RWPE1 (cell line): ENCODE measurements around the gene ALOX15.
"Not testable (repeated sequence)": the region's sequence is repeated elsewhere in the genome, so short reads cannot be mapped to it uniquely, and the experiment has no call there.

Source experiments
- CTCF ChIA-PET: fragments of 350-600 bp; sonication (Branson Sonifier 250); formaldehyde crosslinking; extraction: SDS; loops from one replicate; lab custom pipeline; 2021; lab: Yijun Ruan, JAX
- POLR2A ChIA-PET: fragments of 400-600 bp; formaldehyde crosslinking; extraction: SDS; loops from one replicate; lab custom pipeline; 2020; ENCODE audit warnings: antibody characterized with exemption; ENCODE audit not compliant: low non-redundant PET; lab: Yijun Ruan, JAX
- DNase-seq: peaks from one replicate; pipeline ENCODE4 v3.0.0; 2012; ENCODE audit warnings: low spot score
- H3K27ac ChIP-seq: fragments of 450-650 bp; 2 replicates; pipeline ENCODE4 v1.5.1; 2017
- TF ChIP-seq, protein P1 (sequence below): fragments of 450-650 bp; conservative IDR thresholded peaks from 2 replicates; pipeline ENCODE4 v1.5.1; 2017; ENCODE audit warnings: low read depth, mild to moderate bottlenecking

ALOX15 gene

DNA sequence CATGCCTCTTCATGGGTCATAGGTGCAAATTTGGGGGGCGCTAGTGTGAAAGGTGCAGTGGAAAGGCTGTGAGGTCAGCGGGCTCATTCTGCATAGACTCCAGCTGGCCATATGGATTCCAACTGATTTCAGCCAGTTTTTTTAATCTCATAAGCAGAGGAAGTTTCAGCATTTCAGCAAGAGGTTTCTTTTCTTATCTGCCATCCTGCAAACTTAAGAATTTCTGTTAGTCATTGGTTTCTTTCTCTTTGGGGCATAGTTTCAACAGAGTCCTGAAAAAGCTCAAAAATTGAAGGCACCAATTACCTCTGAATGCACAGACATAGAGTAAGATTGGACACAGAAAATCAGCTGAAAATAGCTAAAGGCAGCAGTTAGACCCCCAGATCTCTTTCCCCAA, 16.2 kb upstream of the ALOX15 start:
- DNase-seq, result no peak
- CTCF ChIA-PET, result no interaction called here
- no peak overlapping the region for H3K27ac ChIP-seq
- POLR2A ChIA-PET, result no interaction called here
- TF ChIP-seq, protein P1, sequence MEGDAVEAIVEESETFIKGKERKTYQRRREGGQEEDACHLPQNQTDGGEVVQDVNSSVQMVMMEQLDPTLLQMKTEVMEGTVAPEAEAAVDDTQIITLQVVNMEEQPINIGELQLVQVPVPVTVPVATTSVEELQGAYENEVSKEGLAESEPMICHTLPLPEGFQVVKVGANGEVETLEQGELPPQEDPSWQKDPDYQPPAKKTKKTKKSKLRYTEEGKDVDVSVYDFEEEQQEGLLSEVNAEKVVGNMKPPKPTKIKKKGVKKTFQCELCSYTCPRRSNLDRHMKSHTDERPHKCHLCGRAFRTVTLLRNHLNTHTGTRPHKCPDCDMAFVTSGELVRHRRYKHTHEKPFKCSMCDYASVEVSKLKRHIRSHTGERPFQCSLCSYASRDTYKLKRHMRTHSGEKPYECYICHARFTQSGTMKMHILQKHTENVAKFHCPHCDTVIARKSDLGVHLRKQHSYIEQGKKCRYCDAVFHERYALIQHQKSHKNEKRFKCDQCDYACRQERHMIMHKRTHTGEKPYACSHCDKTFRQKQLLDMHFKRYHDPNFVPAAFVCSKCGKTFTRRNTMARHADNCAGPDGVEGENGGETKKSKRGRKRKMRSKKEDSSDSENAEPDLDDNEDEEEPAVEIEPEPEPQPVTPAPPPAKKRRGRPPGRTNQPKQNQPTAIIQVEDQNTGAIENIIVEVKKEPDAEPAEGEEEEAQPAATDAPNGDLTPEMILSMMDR, result no peak

DNA sequence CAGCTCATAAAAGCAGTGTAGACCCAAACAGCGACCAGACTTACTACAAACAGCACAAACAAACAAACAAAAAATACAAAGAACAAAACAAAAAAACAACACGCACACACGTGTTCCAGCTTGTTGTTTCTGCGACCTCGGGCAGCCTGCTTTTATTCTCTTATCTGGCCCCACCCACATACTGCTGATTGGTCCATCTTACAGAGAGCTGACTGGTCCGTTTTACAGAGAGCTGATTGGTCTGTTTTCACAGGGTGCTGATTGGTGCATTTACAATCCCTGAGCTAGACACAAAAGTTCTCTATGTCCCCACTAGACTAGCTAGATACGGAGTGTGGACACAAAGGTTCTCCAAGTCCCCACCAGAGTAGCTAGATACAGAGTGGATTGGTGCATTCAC, 14.5 kb upstream of the ALOX15 start:
- POLR2A ChIA-PET, result not testable (repeated sequence)

DNA sequence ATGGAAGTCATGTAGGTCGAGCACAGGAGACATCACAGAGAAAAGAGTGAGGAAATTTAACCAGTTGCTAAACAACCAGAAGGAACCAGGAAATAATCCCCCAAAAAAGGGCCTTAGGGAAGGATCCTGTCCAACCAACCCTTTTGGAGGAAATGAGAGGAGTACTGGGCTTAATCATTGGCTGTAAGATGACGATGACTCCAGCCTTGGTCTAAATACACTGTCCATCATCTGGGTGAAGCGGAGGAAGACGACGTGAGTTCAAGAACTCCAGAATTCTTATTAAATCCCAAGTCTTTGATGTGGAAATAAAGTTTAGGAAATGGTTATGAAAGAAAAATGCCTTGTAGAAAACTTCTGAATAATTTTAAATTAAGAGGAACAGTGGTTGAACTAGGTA, 11.5 kb upstream of the ALOX15 start:
- ChIA-PET POLR2A (no interaction called here), CTCF (interaction anchor here (0.7 kb wide), 1 partner anchor 196 kb away, joined by 3 read pairs; no protein-coding TSS in a partner anchor)
- DNase-seq, result no peak
- no peak overlapping the region for H3K27ac ChIP-seq
- TF ChIP-seq, protein P1, result no peak

More for the DNA sequence above, 14.5 kb upstream of the ALOX15 start:
- H3K27ac ChIP-seq, DNase-seq, CTCF ChIA-PET: not testable (repeated sequence)

DNA sequence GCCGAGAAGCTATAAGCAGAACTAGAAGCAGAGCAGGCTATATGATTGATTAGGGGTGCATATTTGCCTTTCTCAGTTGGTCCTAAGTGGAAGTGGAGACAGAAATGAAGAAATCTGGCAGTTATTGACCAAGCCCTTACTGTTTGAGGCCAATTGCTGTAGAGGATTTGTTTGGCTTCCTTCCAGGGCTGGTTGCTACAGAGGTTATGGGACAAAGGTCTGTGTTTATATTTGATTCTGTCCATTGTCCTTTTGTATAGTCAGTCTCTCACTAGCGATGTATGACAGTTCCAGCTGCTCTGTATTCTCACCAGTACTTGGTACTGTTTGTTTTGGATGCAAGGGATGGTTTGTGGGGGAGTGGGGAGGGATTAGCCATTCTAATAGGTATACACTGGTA, 7.3 kb upstream of the ALOX15 start:
- CTCF ChIA-PET, result no interaction called here
- POLR2A ChIA-PET, result no interaction called here
- TF ChIP-seq, protein P1, result no peak
- no peak for DNase-seq
- H3K27ac ChIP-seq, result no peak overlapping the region

DNA sequence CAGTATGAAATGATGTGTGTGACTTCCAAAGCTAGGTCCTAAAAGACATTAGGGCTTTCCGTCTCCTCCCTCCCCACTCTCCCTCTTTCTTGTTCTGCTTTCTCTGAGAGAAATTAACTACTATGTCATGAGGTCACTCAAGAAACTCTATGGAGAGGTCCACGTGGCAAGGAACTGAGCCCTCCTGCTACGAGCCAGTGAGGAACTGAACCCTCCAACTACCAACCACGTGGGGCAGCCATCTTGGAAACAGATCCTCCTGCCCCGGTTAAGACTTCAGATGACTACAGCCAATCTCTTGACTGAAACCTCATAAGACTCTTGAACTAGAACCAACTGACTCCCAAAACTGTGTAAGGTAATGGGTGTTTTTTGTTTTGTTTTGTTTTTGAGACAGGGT, 4.2 kb upstream of the ALOX15 start:
- no peak for DNase-seq
- TF ChIP-seq, protein P1, result no peak
- CTCF ChIA-PET, result interaction anchor here (0.6 kb wide), 1 partner anchor 489 kb away, joined by 3 read pairs; no protein-coding TSS in a partner anchor
- H3K27ac ChIP-seq, result no peak overlapping the region
- POLR2A ChIA-PET, result no interaction called here

GRCh38 chr17:4643676-4644075, 2.2 kb upstream of the ALOX15 start:
- TF ChIP-seq, protein P1, result no peak
- ChIA-PET CTCF (no interaction called here), POLR2A (no interaction called here)
- no peak overlapping the region for H3K27ac ChIP-seq
- no peak for DNase-seq

- TF ChIP-seq, protein P1, result no peak
- DNase-seq, result no peak
- POLR2A ChIA-PET, result interaction anchor here (0.7 kb wide), 1 partner anchor 40 kb away, joined by 4 read pairs; no protein-coding TSS in a partner anchor
- CTCF ChIA-PET, result no interaction called here
- H3K27ac ChIP-seq, result no peak overlapping the region
Observed at GRCh38 chr17:4642286-4642685, 808 bp upstream of the ALOX15 start.

DNA sequence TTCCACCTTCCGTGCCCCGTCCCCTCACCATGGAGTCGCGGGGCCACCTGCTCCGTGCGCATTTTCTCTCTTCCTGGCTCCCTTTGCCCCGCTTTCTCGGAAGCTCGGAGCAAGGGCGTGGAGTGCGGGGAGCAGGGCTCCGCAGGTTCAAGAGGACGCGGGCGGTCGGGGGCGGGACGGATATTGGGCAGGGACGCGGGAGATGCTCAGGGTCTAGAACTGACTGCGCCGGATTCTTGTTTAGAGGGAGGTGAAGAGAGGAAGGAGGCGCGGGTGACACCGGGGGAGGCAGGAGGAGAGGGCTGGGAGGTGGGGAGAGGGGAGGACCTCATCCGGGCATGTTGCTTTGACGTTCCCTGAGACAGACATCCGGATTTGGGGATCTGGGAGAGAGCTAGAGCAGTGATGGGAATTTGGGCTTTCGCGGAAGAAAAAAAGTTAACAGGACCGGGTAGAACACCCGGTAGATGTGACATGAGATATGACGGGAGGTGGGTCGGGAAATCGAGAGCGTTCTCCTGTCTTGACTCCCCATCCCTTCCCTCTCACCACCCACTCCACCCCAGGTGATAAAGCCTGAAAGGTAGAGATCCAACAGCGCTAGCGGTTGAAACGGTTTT, 799 bp downstream of the ALOX15 start:
- H3K27ac ChIP-seq, POLR2A ChIA-PET, CTCF ChIA-PET, DNase-seq: not testable (repeated sequence)

- H3K27ac ChIP-seq, POLR2A ChIA-PET: not testable (repeated sequence)
- DNase-seq, result peak; percentile 26
- CTCF ChIA-PET, result interaction anchor here (0.7 kb wide), 1 partner anchor 11 kb away, joined by 3 read pairs; no protein-coding TSS in a partner anchor
Observed at GRCh38 chr17:4639301-4640059, 2.0 kb downstream of the ALOX15 start.

DNA sequence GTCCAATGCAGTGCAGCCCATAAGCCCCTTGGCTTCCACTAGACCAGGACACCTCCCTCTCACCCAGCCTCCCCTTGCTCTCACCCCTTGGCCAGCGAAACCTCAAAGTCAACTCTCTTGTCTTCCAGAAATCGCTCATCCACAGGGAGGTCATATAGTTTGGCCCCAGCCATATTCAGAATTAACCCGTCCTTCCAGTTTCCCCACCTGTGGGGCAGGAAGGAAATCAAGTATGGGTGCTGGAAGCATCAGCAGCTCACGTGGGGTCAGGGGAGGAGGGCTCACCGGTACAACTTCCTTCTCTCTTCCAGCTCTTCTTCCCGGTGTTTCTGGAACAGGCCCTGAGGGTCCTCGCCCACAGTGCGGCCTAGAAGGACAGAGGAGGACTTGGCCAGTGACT, 2.7 kb downstream of the ALOX15 start:
- H3K27ac ChIP-seq, POLR2A ChIA-PET, DNase-seq: not testable (repeated sequence)
- CTCF ChIA-PET, result interaction anchor here (0.7 kb wide), 1 partner anchor 10 kb away, joined by 3 read pairs; no protein-coding TSS in a partner anchor
